KBM-7 (cell line): ENCODE data around the gene HECW1.

Experiments used
- DNase-seq: peaks from one replicate; pipeline ENCODE4 v3.0.0-alpha.2; 2015
- in situ Hi-C: fragments of 300-500 bp; cut with MboI; formaldehyde crosslinking; loops from 2 replicates; pipeline ENCODE4 v1.14.3; 2020; ENCODE audit warnings: low sequenced_read_pairs, low pct_unique_long_range_greater_than_20kb, mixed read lengths

HECW1 gene

GRCh38 chr7:43491123-43491522, 378.7 kb downstream of the HECW1 start:
- no peak for DNase-seq
- in situ Hi-C loops = no loop called here

- no peak for DNase-seq
Observed at GRCh38 chr7:43491984-43492383, 379.5 kb downstream of the HECW1 start.

DNA sequence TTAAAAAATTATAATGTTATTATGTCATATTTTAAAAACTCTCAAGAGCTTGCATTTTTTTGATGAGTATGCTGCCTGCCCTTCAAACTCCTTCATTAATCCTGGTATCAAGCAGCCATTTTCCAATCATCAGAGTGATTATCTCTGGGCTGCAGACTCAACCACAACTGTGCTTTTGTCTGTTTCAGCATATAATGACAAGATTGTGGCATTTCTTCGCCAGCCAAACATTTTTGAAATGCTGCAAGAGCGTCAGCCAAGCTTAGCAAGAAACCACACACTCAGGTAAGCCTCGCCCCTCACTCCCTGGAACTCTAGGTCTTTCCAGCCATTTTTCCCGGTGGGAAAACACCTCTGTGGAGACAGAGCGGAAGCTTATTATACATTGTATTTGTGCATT, 380.4 kb downstream of the HECW1 start:
- no peak for DNase-seq
- in situ Hi-C loops = no loop called here

More at GRCh38 chr7:43491984-43492383, 379.5 kb downstream of the HECW1 start:
- in situ Hi-C loops = no loop called here

GRCh38 chr7:43495572-43495971, 383.1 kb downstream of the HECW1 start:
- in situ Hi-C loops = no loop called here

DNA sequence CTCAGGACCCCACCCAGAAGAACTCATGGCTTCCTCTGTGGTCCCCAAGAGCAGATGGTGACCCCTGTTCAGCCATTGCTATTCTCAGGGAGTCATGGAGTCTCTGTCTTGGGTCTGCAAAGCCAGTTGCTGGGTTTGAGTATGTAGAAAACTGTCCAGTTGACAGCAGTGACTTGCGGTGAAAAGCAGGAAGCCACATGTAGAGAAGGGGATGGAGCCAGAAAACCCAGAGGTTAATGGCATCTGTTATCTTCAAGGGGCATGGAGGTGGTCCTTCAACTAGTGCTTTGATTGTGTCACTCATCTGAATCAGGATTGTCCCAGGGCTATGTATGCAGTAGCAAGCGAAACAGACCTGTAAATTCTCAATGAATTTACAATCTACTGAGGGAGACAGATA, 384.1 kb downstream of the HECW1 start:
- in situ Hi-C loops = no loop called here
- DNase-seq = no peak

More at GRCh38 chr7:43495572-43495971, 383.1 kb downstream of the HECW1 start:
- DNase-seq = no peak

GRCh38 chr7:43501870-43502269, 389.4 kb downstream of the HECW1 start:
- DNase-seq = no peak
- in situ Hi-C loops = no loop called here

- DNase-seq = no peak
- in situ Hi-C loops = no loop called here
Observed at GRCh38 chr7:43502941-43503340, 390.5 kb downstream of the HECW1 start.

- in situ Hi-C loops = no loop called here
- no peak for DNase-seq
Observed at GRCh38 chr7:43505412-43505811, 393.0 kb downstream of the HECW1 start.

- no peak for DNase-seq
- in situ Hi-C loops = no loop called here
Observed at GRCh38 chr7:43506460-43506859, 394.0 kb downstream of the HECW1 start.

DNA sequence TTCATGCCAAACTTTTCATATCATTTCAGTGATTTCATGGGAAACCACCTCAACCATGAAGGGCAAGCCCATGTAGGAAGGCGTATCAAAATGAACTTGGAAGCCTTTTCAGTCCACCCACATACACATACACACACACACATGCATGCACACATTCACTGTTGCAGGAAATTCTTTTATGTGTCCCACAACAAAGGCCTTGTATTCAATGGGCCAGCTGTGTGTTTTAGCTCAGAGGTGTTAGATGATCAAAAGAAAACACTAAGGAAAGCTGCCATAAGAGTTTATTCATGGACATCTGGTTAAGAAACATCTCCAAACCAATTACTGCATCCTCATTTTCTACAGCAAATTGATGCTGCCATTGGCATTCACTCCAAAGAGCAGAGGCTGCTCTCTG, 396.0 kb downstream of the HECW1 start:
- DNase-seq = no peak
- in situ Hi-C loops = no loop called here

DNA sequence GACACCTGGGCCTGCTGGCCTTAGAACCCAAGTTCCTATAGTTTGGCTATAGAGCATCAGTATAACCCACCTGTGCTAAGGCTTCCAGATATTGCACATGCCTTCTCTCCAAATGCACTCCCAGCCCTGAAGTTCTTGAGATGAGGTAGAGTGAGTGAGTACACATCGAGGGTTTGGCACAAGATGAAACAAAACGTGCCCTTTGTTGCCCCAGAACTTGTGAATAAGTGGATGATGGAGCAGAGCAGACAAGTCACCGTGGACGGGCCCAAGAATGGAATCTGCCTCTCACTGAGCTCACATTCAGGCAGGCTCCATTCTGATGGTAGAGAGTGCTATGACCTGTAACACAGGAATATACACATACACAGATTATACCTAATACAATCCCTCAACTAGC, 397.5 kb downstream of the HECW1 start:
- in situ Hi-C loops = no loop called here

DNA sequence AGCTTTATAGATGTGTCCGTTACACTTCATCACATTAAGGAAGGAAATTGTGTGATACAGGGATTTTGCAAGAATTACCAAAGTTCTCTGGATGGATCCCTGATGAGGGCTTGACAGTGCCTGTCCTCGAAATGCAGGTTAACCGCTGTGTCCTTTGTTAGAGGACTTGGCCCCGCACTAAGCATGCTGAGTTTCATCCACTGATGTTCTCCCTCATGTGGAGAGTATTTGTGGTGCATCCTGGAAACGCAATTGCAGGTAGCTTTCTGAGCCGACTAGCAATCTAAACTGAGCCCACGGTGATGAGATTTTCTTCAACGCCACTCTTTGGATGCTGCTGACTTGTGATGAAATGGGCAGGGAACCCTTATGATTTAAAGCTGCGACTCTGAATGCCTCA, 398.6 kb downstream of the HECW1 start:
- in situ Hi-C loops = no loop called here
- no peak for DNase-seq

More for the DNA sequence above, 397.5 kb downstream of the HECW1 start:
- no peak for DNase-seq

- in situ Hi-C loops = no loop called here
- DNase-seq = no peak
Observed at GRCh38 chr7:43511769-43512515, 399.5 kb downstream of the HECW1 start.

DNA sequence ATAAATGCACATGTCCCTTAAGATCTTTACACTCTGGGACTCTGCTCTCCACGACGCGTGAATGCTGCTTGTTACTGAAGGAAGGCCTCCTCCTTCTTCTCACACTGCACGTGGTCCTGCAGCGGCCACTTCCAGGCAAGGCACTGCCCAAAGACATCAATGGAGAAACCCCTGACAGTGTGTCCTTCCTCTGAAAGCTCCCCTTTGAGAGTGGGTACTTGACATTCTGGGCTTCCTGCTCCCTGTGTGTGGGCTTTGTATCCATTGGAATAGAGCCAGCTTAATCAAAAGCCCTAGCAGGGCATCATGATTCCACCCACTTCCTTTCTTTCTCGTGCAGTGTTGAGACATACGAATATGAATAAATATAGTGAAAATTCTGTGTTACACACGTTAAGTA, 400.8 kb downstream of the HECW1 start:
- in situ Hi-C loops = no loop called here
- no peak for DNase-seq

GRCh38 chr7:43516581-43517342, 404.3 kb downstream of the HECW1 start:
- no peak for DNase-seq
- in situ Hi-C loops = no loop called here

DNA sequence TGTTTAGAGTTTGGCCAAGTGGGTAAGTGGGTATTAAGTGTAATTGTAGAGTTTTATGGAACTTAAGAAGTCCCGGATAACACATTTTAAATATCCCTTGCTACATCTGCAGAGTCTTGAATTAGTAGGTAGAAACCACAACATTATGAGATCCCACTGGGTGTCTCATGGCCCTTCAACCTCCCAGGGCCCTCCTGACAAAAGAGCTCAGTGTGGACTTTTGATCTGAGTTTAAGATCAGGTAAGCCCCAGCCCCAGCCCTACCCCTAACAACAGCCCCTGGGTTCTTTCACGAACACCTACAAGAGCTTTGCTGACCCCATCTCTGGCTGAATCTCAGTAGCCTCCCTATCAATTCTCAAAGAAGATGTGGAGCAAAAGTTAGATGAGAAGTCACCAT, 405.0 kb downstream of the HECW1 start:
- in situ Hi-C loops = no loop called here
- DNase-seq = no peak

GRCh38 chr7:43520201-43520600, 407.8 kb downstream of the HECW1 start:
- no peak for DNase-seq
- in situ Hi-C loops = no loop called here

DNA sequence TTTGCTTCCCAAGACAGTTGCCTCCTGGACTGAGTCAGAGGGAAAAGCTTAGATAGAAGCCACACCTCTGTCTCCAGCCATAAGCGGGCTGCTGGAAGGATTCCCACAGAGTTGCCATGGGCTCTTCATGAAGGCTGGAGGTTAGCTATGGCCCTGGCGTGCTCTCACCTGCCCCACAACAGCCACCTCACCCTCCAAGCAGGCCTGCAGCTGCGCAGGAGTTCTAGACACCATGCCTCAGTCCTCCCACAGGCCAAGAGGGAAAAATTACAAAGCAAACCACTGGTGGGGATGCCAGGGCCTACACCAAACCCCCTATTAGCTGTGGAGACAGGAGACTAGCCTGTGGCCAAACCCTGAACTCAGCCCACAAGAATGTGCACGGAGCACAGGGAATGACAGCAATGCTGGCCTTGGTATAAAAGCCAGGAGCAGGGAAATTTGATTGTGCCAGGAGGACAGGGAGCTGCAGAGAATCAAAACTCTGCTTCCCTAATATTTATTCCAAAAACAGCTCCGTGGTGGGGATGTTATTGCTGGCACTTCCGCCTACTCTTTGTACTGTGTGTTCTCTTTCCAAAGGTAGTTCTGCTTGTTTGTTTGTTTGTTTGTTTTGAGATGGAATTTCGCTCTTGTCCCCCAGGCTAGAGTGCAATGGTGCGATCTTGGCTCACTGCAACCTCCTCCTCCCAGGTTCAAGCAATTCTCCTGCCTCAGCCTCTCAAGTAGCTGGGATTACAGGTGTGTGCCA, 410.1 kb downstream of the HECW1 start:
- no peak for DNase-seq
- in situ Hi-C loops = no loop called here

- in situ Hi-C loops = no loop called here
Observed at GRCh38 chr7:43528576-43529354, 416.3 kb downstream of the HECW1 start.

More at GRCh38 chr7:43528576-43529354, 416.3 kb downstream of the HECW1 start:
- no peak for DNase-seq
